ENCODE data around the gene ZCCHC14.

DNA sequence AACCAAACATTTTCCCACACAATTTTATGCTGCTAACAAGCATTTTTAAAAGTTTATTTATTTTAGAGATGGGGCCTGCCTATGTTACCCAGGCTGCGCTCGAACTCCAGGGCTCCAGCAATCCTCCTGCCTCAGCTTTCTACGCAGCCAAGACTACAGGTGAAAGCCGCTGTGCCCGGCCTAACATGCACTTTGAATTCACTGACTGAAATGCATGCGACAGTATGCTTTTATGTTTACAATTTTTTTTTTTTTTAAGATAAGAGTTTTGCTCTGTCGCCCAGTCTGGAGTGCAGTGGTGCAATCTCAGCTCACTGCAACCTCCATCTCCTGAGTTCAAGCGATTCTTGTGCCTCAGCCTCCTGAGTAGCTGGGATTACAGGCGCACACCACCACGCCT, 52.9 kb downstream of the ZCCHC14 start:
- TF ChIP-seq RFX5 (IDR thresholded peaks at IDR 0.05), result no peak
- TF ChIP-seq, protein P1, sequence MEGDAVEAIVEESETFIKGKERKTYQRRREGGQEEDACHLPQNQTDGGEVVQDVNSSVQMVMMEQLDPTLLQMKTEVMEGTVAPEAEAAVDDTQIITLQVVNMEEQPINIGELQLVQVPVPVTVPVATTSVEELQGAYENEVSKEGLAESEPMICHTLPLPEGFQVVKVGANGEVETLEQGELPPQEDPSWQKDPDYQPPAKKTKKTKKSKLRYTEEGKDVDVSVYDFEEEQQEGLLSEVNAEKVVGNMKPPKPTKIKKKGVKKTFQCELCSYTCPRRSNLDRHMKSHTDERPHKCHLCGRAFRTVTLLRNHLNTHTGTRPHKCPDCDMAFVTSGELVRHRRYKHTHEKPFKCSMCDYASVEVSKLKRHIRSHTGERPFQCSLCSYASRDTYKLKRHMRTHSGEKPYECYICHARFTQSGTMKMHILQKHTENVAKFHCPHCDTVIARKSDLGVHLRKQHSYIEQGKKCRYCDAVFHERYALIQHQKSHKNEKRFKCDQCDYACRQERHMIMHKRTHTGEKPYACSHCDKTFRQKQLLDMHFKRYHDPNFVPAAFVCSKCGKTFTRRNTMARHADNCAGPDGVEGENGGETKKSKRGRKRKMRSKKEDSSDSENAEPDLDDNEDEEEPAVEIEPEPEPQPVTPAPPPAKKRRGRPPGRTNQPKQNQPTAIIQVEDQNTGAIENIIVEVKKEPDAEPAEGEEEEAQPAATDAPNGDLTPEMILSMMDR (IDR thresholded peaks at IDR 0.05), result no peak
- TF ChIP-seq HDAC2 (IDR thresholded peaks at IDR 0.05), result no peak
- no peak for TF ChIP-seq EP300 (IDR thresholded peaks at IDR 0.05)
- no peak for TF ChIP-seq RAD21 (conservative IDR thresholded peaks at IDR 0.05 in 1 of 2, IDR thresholded peaks at IDR 0.05 in 1 of 2)
- TF ChIP-seq, protein P2, sequence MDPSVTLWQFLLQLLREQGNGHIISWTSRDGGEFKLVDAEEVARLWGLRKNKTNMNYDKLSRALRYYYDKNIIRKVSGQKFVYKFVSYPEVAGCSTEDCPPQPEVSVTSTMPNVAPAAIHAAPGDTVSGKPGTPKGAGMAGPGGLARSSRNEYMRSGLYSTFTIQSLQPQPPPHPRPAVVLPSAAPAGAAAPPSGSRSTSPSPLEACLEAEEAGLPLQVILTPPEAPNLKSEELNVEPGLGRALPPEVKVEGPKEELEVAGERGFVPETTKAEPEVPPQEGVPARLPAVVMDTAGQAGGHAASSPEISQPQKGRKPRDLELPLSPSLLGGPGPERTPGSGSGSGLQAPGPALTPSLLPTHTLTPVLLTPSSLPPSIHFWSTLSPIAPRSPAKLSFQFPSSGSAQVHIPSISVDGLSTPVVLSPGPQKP (IDR thresholded peaks at IDR 0.05; ENCODE audit: low read depth, low read length), result no peak
- TF ChIP-seq CHD4 (IDR thresholded peaks at IDR 0.05; ENCODE audit: borderline replicate concordance), result no peak
- no peak for TF ChIP-seq CBX8 (IDR thresholded peaks at IDR 0.05)
- no peak for TF ChIP-seq POLR2A (IDR thresholded peaks at IDR 0.05; ENCODE audit: low read length)

All from A549 (cell line).